Activated CD4-positive, alpha-beta T cell treated with anti-CD3 and anti-CD28 coated beads for 24 hours (primary cell): Measurements from ENCODE around the gene ADGRB2.

ENCODE experiments used
- DNase-seq, 2 donors: peaks; one replicate each; pipeline ENCODE4 v3.0.0-alpha.2; 2020; ENCODE audit warnings: low read depth in 2 of 2

The ADGRB2 gene, protein sequence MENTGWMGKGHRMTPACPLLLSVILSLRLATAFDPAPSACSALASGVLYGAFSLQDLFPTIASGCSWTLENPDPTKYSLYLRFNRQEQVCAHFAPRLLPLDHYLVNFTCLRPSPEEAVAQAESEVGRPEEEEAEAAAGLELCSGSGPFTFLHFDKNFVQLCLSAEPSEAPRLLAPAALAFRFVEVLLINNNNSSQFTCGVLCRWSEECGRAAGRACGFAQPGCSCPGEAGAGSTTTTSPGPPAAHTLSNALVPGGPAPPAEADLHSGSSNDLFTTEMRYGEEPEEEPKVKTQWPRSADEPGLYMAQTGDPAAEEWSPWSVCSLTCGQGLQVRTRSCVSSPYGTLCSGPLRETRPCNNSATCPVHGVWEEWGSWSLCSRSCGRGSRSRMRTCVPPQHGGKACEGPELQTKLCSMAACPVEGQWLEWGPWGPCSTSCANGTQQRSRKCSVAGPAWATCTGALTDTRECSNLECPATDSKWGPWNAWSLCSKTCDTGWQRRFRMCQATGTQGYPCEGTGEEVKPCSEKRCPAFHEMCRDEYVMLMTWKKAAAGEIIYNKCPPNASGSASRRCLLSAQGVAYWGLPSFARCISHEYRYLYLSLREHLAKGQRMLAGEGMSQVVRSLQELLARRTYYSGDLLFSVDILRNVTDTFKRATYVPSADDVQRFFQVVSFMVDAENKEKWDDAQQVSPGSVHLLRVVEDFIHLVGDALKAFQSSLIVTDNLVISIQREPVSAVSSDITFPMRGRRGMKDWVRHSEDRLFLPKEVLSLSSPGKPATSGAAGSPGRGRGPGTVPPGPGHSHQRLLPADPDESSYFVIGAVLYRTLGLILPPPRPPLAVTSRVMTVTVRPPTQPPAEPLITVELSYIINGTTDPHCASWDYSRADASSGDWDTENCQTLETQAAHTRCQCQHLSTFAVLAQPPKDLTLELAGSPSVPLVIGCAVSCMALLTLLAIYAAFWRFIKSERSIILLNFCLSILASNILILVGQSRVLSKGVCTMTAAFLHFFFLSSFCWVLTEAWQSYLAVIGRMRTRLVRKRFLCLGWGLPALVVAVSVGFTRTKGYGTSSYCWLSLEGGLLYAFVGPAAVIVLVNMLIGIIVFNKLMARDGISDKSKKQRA (N-terminal part only)

DNA sequence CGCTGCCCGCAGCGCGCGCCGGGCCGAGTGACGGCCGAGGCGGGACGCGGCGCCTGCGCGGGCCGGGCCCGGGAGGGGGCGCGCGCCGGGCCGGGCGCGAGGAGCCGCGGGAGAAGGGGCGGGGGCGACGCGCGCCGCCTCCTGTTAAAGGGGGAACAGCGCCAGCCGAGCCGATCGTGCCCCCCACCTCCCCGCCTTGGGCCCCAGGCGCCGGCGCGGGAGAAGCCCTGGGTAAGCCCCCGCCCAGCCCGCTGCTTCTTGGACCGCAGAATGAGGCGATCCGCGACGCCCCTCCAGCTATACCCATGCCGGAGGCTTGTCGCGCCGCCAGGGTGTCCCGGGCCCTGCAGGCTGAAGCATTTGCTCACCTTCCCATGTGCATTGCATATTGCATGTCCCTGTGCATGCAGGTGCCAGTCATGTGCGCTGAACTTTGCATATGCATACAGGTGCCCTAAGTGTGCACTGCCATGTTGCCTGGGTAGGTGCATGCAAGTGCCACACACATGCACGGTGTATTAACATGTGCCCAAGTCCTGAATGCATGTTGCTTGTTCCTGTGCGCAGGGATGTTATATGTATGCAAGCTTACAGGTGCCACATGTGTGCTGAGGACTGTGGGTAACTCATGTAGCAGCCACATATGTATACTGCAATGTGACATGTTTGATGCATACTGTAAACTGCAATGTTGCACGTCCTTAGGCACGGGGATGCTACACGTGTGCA, at the start of gene ADGRB2:
TSS of gene ADGRB2 (minus strand) at position 29 of the 729 bp plus-strand sequence. CDS start 7,119 bp downstream, outside the sequence.
- no peak for DNase-seq

DNA sequence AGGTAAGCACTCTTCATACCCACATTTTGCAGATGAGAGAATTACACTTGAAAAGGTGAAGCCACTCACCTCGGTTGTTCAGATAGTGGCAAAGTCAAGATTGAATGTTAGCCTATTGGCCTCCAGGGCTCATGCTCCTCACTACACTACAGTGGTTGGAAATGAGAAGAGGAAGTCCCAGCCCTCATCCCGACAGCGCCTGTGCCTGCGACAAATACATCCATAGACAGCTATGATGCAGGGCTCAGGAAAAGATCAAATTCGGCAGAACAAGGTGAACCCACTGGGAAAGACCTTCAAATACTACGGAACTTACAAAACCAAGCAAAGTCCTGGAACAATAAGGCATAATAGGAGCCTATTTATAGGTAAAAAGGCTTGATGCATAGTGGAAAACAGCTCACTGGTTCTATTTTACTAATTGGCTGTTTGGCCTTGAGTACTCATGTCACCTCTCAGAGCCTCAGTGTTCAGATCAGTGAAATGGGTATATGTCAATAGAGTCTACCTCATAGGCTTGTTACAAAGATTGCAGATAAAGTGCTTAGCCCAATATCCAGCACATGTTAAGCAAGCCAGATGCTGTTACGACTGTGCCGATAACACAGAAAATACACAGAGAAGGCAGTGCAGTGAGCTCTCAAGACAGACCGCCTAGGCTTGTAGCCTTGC, 48.2 kb upstream of the ADGRB2 start:
- DNase-seq = no peak

DNA sequence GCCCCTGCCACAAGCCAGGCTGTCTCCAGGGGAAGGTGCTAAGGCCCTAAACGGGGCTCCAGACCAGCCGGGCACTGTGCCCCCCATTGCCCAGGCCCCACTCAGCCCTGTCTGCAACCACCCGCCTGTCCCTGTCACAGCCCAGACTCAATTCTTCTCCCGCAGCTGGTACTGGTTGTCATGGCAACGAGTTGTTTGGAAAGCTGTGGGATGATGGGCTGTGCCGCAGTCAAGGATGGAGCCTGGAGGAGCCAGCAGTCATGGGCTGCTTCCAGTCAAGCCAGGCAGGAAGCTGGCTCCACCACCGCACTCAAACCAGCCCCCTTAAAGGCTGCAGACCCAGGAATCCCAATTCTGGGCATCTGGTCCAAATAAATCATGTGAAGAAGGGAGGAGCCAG, 47.5 kb upstream of the ADGRB2 start:
- DNase-seq = no peak

DNA sequence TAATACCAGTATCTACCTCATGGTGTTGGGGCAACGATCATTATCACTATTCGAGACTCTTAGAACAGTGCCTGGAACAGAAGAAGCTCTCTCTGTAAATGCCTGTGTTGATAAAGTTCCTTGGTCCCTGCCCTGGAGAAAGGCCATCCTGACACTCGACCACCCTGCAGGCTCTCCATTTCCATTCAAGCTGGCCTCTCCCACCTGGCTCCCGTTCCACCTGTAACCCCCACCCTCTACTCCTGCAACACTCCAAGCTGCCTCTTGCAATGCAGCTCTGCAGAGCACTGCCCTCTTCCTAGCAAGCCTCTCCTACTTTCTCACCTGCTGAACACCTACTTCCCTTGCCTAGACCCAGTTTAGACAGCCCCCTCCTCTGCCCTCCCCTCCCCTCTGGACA, 45.6 kb upstream of the ADGRB2 start:
- no peak for DNase-seq

DNA sequence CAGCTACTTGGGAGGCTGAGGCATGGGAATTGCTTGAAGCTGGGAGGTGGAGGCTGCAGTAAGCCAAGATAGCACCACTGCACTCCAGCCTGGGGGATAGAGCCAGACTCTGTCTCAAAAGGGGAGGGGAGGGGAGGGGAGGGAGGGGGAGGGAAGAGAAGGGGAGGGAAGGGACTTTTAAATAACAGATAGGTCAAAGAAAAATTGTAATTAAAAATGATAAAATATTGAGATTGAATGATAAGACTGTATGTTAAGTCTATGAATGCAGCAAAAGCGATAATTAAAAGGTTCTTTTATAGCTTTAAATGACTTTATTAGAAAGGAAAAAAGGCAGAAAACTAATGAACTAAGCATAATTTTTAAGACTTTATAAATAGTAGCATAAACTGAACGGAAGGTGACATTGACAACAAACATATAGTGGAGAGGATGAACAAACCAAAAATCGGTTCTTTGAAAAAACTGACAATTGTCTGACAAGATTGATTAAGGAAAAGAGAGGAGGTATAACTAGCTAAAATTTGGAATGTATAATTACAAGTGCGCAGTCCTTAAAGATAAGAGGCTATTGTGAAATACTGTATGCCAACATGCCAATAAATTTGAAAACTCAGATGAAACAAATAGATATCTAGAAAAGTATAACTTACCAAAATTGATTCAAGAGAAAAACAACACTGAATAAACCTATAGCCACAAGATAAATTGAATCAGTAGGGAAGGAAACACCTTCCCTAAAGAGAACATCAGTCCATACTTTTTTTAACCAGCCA, 43.3 kb upstream of the ADGRB2 start:
- no peak for DNase-seq

DNA sequence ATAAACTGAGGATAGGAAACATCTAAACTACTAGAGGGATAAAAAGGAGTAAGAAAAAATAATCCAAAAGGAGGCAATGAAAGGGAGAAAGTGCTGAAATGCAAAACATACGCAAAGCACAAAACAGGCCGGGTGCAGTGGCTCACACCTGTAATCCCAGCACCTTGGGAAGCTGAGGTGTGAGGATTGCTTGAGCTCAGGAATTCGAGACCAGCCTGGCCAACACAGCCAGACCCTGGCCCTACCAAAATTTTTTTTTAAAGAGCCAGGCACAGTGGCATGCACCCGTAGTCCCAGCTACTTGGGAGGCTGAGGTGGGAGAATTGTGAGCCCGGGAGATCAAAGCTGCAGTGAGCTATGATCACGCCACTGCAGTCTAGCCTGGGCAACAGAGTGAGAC, 41.2 kb upstream of the ADGRB2 start:
- no peak for DNase-seq

DNA sequence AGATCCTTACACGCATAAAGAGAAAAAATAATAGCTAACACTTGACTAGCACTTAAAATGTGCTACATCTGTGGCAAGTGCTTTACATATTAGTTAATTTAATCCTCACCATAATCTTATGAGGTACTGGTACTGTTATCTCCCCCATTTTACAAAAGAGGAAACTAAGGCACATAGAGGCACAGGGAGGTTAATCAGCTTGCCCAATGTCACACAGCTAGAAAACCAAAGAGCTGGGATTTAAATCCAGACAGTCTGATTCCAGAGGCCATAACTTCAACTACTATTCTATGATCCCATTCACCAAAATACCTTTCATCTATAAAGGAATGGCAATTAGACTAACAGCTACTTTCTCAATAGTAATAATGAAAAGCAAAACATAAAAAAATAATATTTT, 40.0 kb upstream of the ADGRB2 start:
- no peak for DNase-seq

DNA sequence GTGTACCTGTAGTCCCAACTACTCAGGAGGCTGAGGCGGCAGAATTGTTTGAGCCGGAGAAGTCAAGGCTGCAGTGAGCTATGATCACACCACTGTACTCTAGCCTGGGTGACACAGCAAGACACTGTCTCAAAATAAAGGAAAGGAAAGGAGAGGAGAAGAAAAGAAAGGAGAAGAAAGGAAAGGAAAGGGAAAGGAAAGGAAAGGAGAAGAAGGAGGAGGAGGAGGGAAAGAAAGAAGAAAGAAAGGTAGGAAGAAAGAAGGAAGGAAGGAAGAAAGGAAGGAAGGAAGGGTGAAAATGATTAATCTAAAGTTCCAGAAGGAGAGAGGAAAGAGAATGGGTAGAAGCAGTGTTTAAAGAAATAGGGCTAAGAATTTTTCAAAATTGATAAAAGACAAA, 39.5 kb upstream of the ADGRB2 start:
- no peak for DNase-seq

DNA sequence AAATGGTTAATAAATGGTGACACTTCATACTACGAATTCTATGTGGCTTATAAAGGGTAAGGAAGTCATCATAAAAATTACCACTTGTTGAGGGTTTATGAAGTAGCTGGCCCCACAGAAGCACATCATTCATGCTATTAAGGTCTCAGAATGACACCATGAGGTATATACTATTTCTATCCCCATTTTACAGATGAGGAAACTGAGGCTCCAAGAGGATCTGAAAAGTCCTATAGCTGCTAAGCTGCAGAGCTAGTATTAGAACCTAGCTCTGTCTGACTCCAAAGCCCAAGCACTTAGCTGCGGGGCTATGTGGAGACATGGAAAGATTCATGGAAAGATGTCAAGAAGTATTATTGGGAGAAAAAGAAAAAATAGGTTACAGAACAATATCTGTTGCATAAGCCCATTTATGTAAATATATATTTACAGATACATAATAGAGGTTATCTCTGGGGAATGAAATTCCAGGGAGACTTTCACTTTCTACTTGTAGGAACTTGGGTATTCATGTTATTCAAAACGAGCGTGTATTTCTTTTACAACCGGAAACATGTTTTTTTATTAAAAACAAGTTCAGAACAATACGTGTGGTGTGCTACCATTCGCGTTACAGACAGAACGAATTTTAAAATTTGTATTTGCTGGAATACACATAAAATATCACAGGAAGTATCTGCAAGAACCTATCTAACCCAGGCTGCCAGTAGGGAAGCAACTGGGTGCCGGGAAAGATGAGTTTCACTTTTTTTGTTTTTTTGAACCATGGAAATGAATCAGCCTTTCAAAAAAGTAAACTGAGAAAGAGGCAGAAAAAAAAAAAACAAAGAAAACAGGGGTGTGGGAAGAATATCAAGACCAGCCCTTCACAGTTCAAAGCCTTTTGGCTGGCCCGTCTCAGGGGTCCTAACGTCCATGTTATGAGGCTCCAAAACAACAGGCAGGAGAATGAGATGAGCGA, 38.3 kb upstream of the ADGRB2 start:
- DNase-seq = no peak

DNA sequence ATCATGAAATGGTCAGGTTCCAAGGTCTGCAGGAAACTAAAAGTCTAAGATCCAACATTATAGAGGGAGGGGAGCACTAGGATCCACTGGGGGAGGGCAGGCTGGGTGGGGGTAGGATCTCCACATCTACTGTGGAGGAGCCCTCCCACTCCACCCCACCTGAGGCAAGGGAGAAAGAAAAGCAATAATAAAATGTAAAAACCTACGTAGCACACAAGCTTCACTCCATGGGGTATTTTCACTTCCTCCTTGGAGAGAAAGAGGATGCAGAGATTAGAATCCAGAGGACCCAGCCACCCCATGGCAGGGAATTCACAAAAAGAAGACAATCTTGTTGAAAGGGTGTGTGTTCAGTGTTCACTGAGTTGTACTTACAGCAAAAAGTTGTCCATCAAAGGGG, 37.3 kb upstream of the ADGRB2 start:
- no peak for DNase-seq

DNA sequence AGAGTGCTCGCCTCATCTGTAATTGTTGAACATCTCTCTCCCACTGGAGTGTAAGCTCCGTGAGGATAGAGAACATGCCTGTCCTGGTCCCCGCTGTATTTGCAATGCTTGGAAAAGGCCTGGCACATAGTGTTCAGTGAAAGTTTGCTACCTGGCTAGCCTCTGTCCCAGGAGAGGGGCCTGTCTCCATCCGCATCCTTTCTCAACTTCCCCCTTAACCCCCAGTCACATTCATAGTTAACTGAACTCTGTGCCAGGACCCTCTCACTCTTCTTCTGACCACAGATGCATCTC, 36.5 kb upstream of the ADGRB2 start:
- DNase-seq = no peak

DNA sequence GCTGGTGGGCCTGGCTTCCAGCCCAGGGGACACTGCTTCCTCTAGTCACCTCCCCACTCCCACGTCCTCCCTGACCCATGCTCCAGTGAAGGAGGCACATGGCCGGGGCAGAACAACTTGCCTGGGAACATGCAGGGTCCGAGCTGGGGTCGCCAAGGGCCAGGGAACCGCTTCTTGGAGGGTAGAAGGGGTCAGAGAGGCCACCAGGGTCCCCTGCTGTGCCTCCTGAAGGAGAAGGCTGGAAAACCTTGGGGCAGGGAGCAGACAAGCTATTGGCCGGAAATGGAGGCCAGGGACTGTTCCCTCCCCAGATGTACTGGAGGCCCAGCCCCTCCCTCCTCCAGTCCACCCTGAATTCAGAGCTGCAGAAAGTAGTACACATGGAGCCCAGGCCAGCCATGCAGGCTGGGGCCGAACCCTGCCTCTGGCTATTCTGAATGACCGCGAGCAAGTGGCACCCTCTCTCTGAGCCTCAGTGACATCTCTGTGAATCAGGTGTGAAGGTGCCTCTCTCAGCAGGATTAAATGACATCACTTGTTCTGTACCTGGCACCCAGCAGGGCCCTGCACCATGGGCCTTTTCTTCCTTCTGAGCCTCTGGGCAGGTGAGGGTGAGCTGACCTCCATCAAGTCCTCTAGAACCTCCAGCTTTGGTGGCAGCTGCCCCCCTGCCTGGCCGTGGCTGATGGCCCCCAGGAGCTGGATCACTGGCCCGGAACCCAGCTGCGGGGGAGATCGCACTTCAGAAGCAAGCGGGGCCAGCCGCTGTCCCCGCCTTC, 35.9 kb upstream of the ADGRB2 start:
- no peak for DNase-seq

DNA sequence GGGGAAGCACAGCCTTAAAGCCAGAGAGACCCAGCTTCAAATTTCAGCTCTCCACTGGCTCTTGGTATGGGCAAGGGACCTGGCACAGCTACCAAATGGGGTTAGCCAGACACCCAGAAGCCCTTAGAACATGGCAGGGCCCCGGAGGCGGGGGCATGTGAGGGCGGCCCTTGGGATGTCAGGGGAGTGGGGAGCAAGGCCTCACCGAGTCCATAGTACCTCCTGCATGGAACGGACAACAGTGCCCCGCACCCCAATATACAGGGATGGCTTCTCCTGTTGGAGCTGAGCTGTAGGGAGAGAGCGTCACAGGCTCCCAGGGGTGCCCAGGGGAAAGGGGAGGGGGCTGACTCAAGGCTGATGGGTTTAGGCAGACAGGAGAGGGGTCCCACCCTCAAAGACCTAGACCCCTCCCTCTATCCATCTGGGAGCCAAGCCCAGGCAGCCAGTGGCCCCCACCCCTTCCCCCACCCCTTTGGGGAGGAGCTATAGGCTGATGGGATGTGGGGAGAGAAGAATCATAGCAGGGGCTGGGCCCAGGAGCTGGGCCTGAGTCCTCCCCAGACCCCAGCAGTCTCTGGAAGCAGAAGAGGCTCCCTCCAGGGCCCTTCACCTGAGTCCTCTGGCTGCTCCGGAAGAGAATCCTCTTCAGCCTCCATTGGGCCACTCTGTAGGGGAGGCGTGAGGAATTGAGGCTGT, 35.2 kb upstream of the ADGRB2 start:
- no peak for DNase-seq

DNA sequence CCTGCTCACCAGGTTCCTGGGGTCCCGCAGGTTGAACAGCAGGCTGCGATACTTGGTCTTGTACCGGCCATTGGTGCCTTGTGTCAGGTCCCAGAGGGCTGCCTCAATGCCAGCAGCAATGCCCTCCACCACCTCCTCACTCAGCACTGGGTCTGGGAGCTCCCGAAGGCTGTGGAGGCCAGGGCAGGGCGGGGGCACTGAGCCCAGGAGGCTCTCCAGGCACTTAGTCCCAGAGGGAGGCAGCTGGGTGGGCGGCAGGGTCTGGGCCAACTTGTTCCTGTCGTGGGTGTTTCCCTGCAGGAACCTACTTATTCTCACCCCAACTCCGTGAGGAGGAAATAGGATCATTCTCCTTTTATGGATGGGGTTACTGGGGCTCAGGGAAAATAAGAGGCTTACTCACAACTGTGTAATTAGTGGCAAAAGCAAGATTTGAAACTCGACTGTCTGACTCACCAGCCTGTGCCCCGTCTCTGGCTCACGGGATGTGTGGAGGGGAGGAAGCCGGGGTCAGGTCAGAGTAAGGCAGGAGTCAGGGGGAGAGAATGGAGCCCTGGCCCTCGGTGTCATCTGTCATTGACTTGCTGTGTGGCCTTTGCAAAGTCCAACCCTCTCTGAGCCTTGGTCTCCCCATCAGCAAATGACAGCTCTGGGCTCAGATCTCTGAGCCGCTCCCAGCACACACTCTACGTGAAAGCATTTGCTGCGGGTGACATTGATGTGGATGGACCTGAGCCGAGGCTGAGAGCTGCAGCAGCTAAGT, 34.5 kb upstream of the ADGRB2 start:
- DNase-seq = peak in 1 of 2 donors; percentile 13

DNA sequence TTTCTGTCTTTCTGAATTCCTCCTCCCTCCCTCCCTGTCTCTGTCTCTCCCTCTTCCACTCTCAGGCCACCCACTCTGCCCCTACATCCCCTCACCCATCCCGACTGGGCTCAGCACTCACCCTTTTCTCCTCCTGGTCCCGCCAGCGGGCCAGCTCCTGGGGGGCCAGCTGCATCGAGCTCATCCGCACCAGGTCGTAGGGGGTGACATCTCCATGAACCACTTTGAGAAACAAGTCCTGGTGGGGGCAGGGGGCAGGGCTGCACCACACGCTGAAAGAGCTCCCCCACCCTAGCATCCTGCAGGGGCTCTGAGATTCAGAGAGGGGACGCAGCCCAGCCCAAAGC, 33.9 kb upstream of the ADGRB2 start:
- DNase-seq = no peak

DNA sequence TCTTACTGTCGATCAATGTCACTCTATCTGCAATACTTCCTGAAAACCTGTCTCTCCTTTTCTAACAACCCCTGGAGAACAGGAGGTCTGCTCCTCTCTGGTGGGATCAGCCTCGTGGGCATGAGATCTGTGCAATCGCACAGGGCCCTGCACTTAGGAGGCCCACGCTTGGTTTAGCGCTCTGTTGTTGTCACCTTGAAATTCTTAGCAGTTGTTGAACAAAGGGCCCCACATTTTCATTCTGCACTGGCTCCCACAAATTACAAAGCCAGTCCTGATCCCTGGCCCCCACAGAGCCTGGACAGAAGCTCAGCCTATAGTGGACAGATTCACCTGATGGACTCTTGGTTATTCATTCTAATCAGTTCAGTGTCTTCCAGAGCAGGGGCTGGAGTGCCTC, 33.1 kb upstream of the ADGRB2 start:
- DNase-seq = no peak

DNA sequence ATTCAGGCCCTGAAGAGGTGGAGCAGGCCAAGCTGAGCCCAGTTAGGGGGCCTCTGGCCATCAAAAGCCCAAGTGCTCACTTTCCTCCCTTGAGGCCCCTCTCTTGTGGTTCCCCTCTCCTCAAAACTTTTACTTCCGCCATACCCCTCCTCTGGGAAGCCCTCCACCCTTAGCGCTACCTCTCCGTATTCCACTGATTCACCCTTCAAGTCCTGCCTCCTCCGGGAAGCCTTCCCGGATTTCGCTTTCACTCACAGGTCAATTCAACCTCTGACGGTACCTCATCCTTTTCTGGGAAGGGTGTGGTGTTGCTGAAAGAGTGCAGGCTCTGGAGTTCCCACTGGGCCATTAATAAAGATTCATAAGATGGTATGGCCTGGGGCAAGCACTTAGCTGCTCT, 32.6 kb upstream of the ADGRB2 start:
- DNase-seq = no peak
